Choroid plexus epithelial cell (primary cell): ENCODE measurements around the gene POLR2E.

Source experiments
- DNase-seq: peaks from one replicate; pipeline ENCODE4 v3.0.0-alpha.2; 2010; ENCODE audit warnings: low read depth
- H3K4me3 ChIP-seq: 2 replicates; pipeline ENCODE4 v1.5.1; 2011; ENCODE audit warnings: low read depth, mild to moderate bottlenecking, control low read depth, low read length, moderate library complexity
- CTCF ChIP-seq: conservative IDR thresholded peaks from 2 replicates; pipeline ENCODE4 v1.5.1; 2011; ENCODE audit warnings: low read depth, mild to moderate bottlenecking, control low read depth, inconsistent platforms, low read length, moderate library complexity

POLR2E gene

GRCh38 chr19:1087813-1088415, 7.3 kb downstream of the POLR2E start:
- no peak overlapping the region for H3K4me3 ChIP-seq
- no peak for DNase-seq
- TF ChIP-seq CTCF: no peak

DNA sequence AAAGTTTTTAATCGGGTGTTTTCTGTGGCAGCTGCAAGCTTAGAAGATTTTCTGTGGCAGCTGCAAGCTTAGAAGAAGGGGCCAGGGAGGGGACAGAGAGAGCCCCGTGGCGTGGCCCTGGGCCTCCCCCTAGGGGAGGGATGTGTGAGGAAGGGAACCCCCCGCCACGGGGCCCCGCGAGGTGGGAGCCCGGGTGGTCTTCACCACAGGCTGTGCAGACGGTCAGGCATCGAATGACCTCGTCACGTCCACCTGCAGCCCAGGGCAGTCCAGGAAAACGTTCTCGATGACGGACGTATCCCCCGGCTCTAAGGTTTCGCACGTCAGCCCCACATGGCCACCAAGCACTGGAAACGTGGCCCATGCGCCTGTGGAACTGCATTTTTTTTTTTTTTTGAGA, 8.6 kb downstream of the POLR2E start:
- DNase-seq: no peak
- TF ChIP-seq CTCF: no peak
- H3K4me3 ChIP-seq: no peak overlapping the region

- H3K4me3 ChIP-seq: no peak overlapping the region
- TF ChIP-seq CTCF: no peak
- no peak for DNase-seq
Observed at GRCh38 chr19:1085676-1086442, 9.3 kb downstream of the POLR2E start.

DNA sequence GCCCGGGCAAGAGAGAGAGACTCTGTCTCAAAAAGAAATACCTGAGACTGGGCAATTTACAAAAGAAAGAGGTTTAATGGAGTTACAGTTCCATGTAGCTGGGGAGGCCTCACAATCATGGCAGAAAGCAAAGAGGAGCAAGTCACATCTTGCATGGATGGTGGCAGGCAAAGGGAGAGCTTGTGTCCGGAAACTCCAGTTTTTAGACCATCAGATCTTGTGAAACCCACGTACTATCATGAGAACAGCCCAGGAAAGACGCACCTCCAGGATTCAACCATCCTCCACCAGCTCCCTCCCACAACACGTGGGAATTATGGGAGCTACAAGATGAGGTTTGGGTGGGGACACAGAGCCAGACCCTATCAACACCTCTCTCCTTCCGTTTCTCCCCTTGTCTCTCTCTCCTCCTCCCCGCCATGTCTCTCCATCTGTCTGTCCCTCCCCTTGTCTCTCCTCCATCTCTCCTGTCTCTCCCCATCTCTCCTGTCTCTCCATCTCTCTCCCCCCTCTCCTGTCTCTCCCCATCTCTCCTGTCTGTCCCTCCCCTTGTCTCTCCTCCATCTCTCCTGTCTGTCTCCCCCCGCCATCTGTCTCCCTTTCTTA, 10.0 kb downstream of the POLR2E start:
- H3K4me3 ChIP-seq: no peak overlapping the region
- DNase-seq: no peak
- no peak for TF ChIP-seq CTCF

GRCh38 chr19:1084024-1084868, 10.9 kb downstream of the POLR2E start:
- DNase-seq: no peak
- TF ChIP-seq CTCF: no peak
- no peak overlapping the region for H3K4me3 ChIP-seq

DNA sequence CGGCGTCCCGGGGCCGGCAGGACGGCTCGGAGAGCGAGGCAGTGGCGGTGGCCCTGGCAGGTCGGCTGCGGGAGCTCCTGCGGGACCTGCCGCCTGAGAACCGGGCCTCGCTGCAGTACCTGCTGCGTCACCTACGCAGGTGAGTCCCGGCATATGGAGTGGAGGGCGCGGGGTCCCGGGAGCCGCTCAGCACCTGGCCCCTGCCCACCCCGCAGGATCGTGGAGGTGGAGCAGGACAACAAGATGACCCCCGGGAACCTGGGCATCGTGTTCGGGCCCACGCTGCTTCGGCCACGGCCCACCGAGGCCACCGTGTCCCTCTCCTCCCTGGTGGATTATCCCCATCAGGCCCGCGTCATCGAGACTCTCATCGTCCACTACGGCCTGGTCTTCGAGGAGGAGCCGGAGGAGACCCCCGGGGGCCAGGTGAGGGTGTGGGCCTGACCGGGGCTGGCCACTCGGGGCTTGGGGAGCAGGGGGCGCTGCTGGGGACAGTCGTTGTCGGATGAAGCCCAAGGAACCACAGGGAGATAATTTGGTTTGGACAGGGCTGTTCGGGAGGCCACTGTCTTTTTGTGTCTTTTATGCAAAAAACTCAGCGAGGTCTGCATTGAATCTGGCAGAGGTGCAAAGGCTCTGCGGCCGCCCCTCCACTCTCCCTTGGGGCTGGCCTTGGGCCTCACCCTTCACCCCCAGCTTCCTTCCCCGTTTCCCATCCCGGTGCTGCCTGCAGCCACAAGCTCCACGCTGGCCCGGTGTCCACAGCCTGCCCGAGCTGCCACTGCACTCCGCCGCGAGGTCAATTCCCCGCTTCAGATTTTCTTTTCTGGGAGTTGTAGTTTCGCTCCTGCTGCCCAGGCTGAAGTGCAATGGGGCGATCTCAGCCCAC, 12.0 kb downstream of the POLR2E start:
- H3K4me3 ChIP-seq: no peak overlapping the region
- TF ChIP-seq CTCF: no peak
- DNase-seq: no peak
